ENCODE results near the gene LETM1. TPM values are rescaled to one million over a fixed set of nuclear protein-coding genes. Genes with fewer than 3 reads are reported as not detected.

The LETM1 gene
- total and polyA plus RNA-seq, 4 donors, result 21.7 to 47.1 (median 26.8) TPM

DNA sequence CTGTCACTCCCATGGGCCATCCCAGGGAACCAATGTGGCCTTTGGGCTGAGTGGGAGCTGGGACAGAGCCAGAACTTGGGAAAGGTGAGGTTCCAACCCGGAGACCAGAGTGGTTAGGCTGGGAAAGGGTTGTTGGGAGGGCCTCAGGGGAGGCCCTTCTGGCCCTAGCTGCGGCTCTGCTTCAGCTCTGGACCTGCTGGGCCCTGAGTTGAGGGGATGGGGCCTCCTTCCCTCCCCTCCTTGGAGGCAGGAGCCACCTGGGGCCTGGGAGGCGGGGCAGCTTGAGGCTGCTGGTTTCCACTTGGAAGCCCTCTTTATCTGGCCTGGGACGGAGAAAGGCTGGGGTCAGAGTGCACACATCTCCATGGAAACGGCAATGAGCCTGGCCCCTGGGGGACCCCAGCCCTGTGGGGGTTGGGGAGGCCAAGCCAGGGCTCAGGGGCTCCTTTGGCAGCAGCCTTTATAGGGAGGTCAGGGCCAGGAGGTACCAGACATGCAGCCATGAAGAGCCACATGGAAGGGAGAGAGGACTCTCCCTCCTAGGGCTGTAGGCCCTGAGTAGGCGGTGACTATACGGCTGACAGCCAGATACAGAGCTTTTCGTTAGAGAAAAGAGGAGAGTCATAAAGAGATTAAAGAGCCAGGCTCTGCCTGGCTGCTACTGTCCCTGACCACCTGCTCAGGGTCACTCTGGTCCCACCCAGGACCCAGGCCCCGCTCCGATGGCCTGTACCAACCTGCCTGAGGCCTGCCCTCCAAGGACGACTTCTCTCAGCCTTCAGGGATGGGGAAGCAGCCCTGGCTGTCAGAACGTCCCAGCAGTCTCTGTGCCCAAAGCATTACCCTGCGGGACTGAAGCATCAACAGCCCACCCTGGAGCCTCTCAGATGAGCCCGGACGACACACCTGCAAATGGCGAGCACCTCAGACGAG, 8.4 kb upstream of the LETM1 start:
- no peaks in the 10 kb centered on the region for H3K9me3 ChIP-seq (ENCODE audit: control insufficient read depth in 4 of 4, insufficient read depth in 3 of 4, low read length in 3 of 4)
- DNase-seq (no peak), ATAC-seq (ENCODE audit: insufficient read depth, low FRiP score) (no peak)
- no peaks in the 10 kb centered on the region for H3K36me3 ChIP-seq (ENCODE audit: control insufficient read depth in 4 of 4, insufficient read depth in 4 of 4, low read length in 4 of 4)
- no peaks in the 10 kb centered on the region for H3K27me3 ChIP-seq (ENCODE audit: control insufficient read depth in 3 of 3, insufficient read depth in 3 of 3, low read length in 2 of 3)
- H3K9ac ChIP-seq (ENCODE audit: insufficient read depth in 1 of 2, low read length in 2 of 2), result no peak overlapping the region
- peaks cover 0 to 13% (median 0%) of the 10 kb centered on the region in 5 donors for H3K4me1 ChIP-seq (ENCODE audit: control insufficient read depth in 5 of 5, insufficient read depth in 5 of 5, low read length in 5 of 5)
- TF ChIP-seq, protein P1, sequence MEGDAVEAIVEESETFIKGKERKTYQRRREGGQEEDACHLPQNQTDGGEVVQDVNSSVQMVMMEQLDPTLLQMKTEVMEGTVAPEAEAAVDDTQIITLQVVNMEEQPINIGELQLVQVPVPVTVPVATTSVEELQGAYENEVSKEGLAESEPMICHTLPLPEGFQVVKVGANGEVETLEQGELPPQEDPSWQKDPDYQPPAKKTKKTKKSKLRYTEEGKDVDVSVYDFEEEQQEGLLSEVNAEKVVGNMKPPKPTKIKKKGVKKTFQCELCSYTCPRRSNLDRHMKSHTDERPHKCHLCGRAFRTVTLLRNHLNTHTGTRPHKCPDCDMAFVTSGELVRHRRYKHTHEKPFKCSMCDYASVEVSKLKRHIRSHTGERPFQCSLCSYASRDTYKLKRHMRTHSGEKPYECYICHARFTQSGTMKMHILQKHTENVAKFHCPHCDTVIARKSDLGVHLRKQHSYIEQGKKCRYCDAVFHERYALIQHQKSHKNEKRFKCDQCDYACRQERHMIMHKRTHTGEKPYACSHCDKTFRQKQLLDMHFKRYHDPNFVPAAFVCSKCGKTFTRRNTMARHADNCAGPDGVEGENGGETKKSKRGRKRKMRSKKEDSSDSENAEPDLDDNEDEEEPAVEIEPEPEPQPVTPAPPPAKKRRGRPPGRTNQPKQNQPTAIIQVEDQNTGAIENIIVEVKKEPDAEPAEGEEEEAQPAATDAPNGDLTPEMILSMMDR (IDR thresholded peaks at IDR 0.05; ENCODE audit: control extremely low read depth, extremely low read depth), result no peak
- 84 to 92% methylated on average over 17 of the region's 17 CpGs for WGBS, 2 donors
- H3K27ac ChIP-seq (ENCODE audit: low read depth in 1 of 2, low read length in 1 of 2), result no peak overlapping the region
- no peak overlapping the region for H3K4me3 ChIP-seq

DNA sequence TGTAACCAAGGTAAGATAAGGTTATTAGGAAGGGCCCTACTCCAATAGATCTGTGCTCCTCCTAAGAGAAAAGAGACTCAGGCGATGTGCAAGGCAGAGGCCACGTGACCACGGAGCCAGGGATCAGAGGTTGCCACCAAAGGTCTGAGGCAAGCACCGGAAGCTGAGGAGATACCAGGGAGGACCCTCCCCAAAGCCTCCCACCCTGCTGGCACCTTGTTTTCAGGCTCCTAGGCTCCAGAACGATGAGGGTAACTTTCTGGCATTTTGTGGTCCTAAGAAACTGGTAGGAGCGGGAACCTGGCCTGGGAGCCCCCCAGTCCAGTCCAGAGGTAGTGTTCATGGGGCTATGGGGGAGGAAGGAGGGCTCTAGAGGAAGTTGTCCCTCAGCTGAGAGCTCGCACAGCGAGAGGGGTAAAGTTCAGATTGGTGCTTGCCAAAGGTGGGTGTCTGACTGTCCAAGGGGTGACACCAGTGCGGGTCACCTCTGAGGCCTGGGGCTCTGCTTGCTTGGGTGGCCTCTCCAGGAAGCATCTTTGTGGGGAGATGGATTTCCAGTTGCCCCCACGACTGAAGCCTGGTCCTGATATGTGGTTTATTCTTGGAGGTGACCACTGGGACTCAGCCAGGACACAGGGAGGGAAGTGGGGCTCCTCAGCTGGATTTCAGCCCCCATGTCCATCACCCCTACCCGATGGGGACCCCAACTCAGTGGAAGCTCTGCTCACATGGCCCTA, 7.5 kb upstream of the LETM1 start:
- DNase-seq (no peak), ATAC-seq (ENCODE audit: insufficient read depth, low FRiP score) (no peak)
- 84 to 87% methylated on average over 11 of the region's 11 CpGs for WGBS, 2 donors
- TF ChIP-seq, protein P1 (IDR thresholded peaks at IDR 0.05; ENCODE audit: control extremely low read depth, extremely low read depth), result no peak
- Histone ChIP-seq H3K27me3 (ENCODE audit: control insufficient read depth in 3 of 3, insufficient read depth in 3 of 3, low read length in 2 of 3) (no peaks in the 10 kb centered on the region), H3K9me3 (ENCODE audit: control insufficient read depth in 4 of 4, insufficient read depth in 3 of 4, low read length in 3 of 4) (no peaks in the 10 kb centered on the region), H3K9ac (ENCODE audit: insufficient read depth in 1 of 2, low read length in 2 of 2) (no peak overlapping the region), H3K36me3 (ENCODE audit: control insufficient read depth in 4 of 4, insufficient read depth in 4 of 4, low read length in 4 of 4) (no peaks in the 10 kb centered on the region), H3K4me1 (ENCODE audit: control insufficient read depth in 5 of 5, insufficient read depth in 5 of 5, low read length in 5 of 5) (peaks cover 0 to 13% (median 0%) of the 10 kb centered on the region in 5 donors), H3K4me3 (no peak overlapping the region), H3K27ac (ENCODE audit: low read depth in 1 of 2, low read length in 1 of 2) (no peak overlapping the region)

DNA sequence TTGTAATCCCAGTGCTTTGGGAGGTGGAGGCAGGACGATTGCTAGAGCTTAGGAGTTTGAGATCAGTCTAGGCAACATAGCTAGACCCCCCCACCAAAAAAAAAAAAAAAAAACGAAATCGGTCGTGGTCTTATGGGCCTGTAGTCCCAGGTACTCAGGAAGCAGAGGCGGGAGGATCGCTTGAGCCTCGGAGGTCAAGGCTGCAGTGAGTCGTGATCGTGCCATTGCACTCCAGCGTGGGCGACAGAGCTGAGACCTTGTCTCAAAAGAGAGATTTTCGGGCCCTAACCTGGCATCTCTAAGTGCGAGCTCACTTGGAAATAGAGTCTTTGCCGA, 7.0 kb upstream of the LETM1 start:
- Histone ChIP-seq H3K4me3 (no peak overlapping the region), H3K4me1 (ENCODE audit: control insufficient read depth in 5 of 5, insufficient read depth in 5 of 5, low read length in 5 of 5) (peaks cover 0 to 13% (median 0%) of the 10 kb centered on the region in 5 donors), H3K36me3 (ENCODE audit: control insufficient read depth in 4 of 4, insufficient read depth in 4 of 4, low read length in 4 of 4) (no peaks in the 10 kb centered on the region), H3K9ac (ENCODE audit: insufficient read depth in 1 of 2, low read length in 2 of 2) (no peak overlapping the region), H3K27me3 (ENCODE audit: control insufficient read depth in 3 of 3, insufficient read depth in 3 of 3, low read length in 2 of 3) (no peaks in the 10 kb centered on the region), H3K9me3 (ENCODE audit: control insufficient read depth in 4 of 4, insufficient read depth in 3 of 4, low read length in 3 of 4) (no peaks in the 10 kb centered on the region), H3K27ac (ENCODE audit: low read depth in 1 of 2, low read length in 1 of 2) (no peak overlapping the region)
- TF ChIP-seq, protein P1 (IDR thresholded peaks at IDR 0.05; ENCODE audit: control extremely low read depth, extremely low read depth), result no peak
- 61 to 64% methylated on average over 14 of the region's 14 CpGs for WGBS, 2 donors
- DNase-seq, result no peak
- ATAC-seq (ENCODE audit: insufficient read depth, low FRiP score), result no peak

Measured in lung (tissue), 12 donors.